H1 (cell line): Measurements from ENCODE around the gene RPTOR. TPM values are rescaled to one million over a fixed set of nuclear protein-coding genes. Genes with fewer than 3 reads are reported as not detected.
A peak's percentile ranks its signal among the peaks of the same experiment; 100 is the strongest.

ENCODE experiments used
- CTCF ChIA-PET: fragments of 300-600 bp; sonication (Branson Sonifier 250); formaldehyde crosslinking; loops from one replicate; lab custom pipeline; 2021; ENCODE audit not compliant: partially characterized antibody; lab: Charles Lee
- POLR2A ChIA-PET: fragments of 300-600 bp; sonication (Branson Sonifier 250); formaldehyde crosslinking; loops from one replicate; lab custom pipeline; 2021; ENCODE audit warnings: inconsistent platforms; ENCODE audit not compliant: partially characterized antibody; lab: Charles Lee
- DNase-seq, 2 experiments: peaks; one replicate each; pipeline versions ENCODE4 v3.0.0 to v3.0.0-alpha.2; 2010 to 2022; ENCODE audit warnings: low spot score in 2 of 2, low read depth in 1 of 2, mixed read lengths in 1 of 2
- FAIRE-seq: peaks from 2 replicates; lab custom pipeline; 2011; peaks lifted over from hg19 to GRCh38; lab: Jason Lieb, UNC
- H2AFZ ChIP-seq: 2 replicates; pipeline ENCODE4 v1.8.1; 2012; ENCODE audit warnings: low read length, inconsistent platforms
- H2AK5ac ChIP-seq: 2 replicates; pipeline ENCODE4 v1.6.1; 2013; ENCODE audit warnings: low read depth, low read length
- H2BK120ac ChIP-seq: replicated peaks from 2 replicates; pipeline ENCODE3; 2013; ENCODE audit warnings: low read depth, low read length, inconsistent platforms
- H2BK12ac ChIP-seq: 2 replicates; pipeline ENCODE4 v1.6.1; 2013; ENCODE audit warnings: low read depth, low read length
- H2BK15ac ChIP-seq: 2 replicates; pipeline ENCODE4 v1.6.1; 2013; ENCODE audit warnings: low read length
- H2BK20ac ChIP-seq: 2 replicates; pipeline ENCODE4 v1.6.1; 2013; ENCODE audit warnings: low read length
- H2BK5ac ChIP-seq: 2 replicates; pipeline ENCODE4 v1.6.1; 2013; ENCODE audit warnings: low read depth, low read length
- H3K14ac ChIP-seq: 2 replicates; pipeline ENCODE4 v1.6.1; 2013; ENCODE audit warnings: inconsistent platforms; ENCODE audit not compliant: insufficient read length
- H3K18ac ChIP-seq: 2 replicates; pipeline ENCODE4 v1.6.1; 2013; ENCODE audit warnings: low read length; ENCODE audit errors: extremely low read depth
- H3K23ac ChIP-seq: 2 replicates; pipeline ENCODE4 v1.6.1; 2013; ENCODE audit warnings: inconsistent platforms; ENCODE audit not compliant: insufficient read length
- H3K23me2 ChIP-seq: 2 replicates; pipeline ENCODE4 v1.6.1; 2013; ENCODE audit warnings: low read depth, low read length
- H3K27ac ChIP-seq: 2 replicates; pipeline ENCODE4 v1.6.1; 2011; ENCODE audit warnings: low read depth, low read length, inconsistent platforms
- H3K27me3 ChIP-seq, 4 experiments: replicated peaks in 1 of 4; 1 replicate in 1 of 4; 2 replicates in 3 of 4; pipeline versions ENCODE4 v1.6.1 to v1.8.1; 2011 to 2013; ENCODE audit warnings: low read length in 3 of 4, mild to moderate bottlenecking in 3 of 4, inconsistent platforms in 2 of 4, mixed read lengths in 2 of 4, moderate library complexity in 1 of 4; ENCODE audit not compliant: control insufficient read depth in 3 of 4, insufficient read depth in 3 of 4; ENCODE audit errors: extremely low read depth in 1 of 4
- H3K36me3 ChIP-seq, 4 experiments: 2 replicates each; pipeline versions ENCODE4 v1.6.1 to v1.8.1; 2011 to 2013; ENCODE audit warnings: mild to moderate bottlenecking in 4 of 4, low read length in 3 of 4, moderate library complexity in 2 of 4, control low read depth in 1 of 4, inconsistent platforms in 1 of 4; ENCODE audit not compliant: insufficient read depth in 4 of 4, control insufficient read depth in 2 of 4
- H3K4ac ChIP-seq: replicated peaks from 2 replicates; pipeline ENCODE3; 2013; ENCODE audit warnings: low read length, low read depth, mixed read lengths, inconsistent platforms; ENCODE audit not compliant: insufficient read length
- H3K4me1 ChIP-seq, 4 experiments: replicated peaks in 1 of 4; 1 replicate in 1 of 4; 2 replicates in 3 of 4; pipeline versions ENCODE4 v1.6.1 to v1.8.1; 2011 to 2013; ENCODE audit warnings: low read length in 3 of 4, inconsistent platforms in 2 of 4, mixed read lengths in 1 of 4; ENCODE audit not compliant: insufficient read depth in 4 of 4, control insufficient read depth in 3 of 4
- H3K4me2 ChIP-seq, 2 experiments: 2 replicates each; pipeline versions ENCODE4 v1.6.1 to v1.8.1; 2011 to 2013; ENCODE audit warnings: low read depth in 2 of 2, low read length in 2 of 2, control low read depth in 1 of 2, inconsistent platforms in 1 of 2, mild to moderate bottlenecking in 1 of 2; ENCODE audit not compliant: insufficient read depth in 1 of 2
- H3K4me3 ChIP-seq, 4 experiments: fragments of 200-600, 300-600 bp in 1 of 4; sonication (generic), shearing (Covaris generic), sonication (Bioruptor Twin) in 1 of 4; 2 replicates each; pipeline versions ENCODE4 v1.5.1 to v1.8.1; 2011 to 2016; ENCODE audit warnings: low read length in 4 of 4, low read depth in 3 of 4, control low read depth in 2 of 4, inconsistent platforms in 2 of 4, mild to moderate bottlenecking in 2 of 4, mixed read lengths in 1 of 4, moderate library complexity in 1 of 4; ENCODE audit not compliant: insufficient read depth in 2 of 4; ENCODE audit errors: extremely low read depth in 1 of 4
- H3K56ac ChIP-seq: replicated peaks from 2 replicates; pipeline ENCODE3; 2013; ENCODE audit warnings: low read depth, mild to moderate bottlenecking, mixed read lengths, low read length, inconsistent platforms; ENCODE audit not compliant: insufficient read length
- H3K79me1 ChIP-seq: 2 replicates; pipeline ENCODE4 v1.6.1; 2013; ENCODE audit warnings: low read depth, low read length, control low read depth
- H3K79me2 ChIP-seq, 2 experiments: 2 replicates each; pipeline versions ENCODE4 v1.6.1 to v1.8.1; 2012 to 2013; ENCODE audit warnings: low read length in 2 of 2, mild to moderate bottlenecking in 2 of 2, inconsistent platforms in 1 of 2; ENCODE audit not compliant: insufficient read depth in 2 of 2, control insufficient read depth in 1 of 2
- H3K9ac ChIP-seq, 4 experiments: replicated peaks in 1 of 4; 1 replicate in 1 of 4; 2 replicates in 3 of 4; pipeline versions ENCODE4 v1.6.1 to v1.8.1; 2011 to 2013; ENCODE audit warnings: low read depth in 3 of 4, low read length in 3 of 4, control low read depth in 2 of 4, mild to moderate bottlenecking in 2 of 4, moderate library complexity in 2 of 4, inconsistent platforms in 1 of 4; ENCODE audit errors: extremely low read depth in 1 of 4
- H3K9me3 ChIP-seq, 2 experiments: 2 replicates each; pipeline versions ENCODE4 v1.6.1 to v1.8.1; 2012 to 2013; ENCODE audit warnings: mild to moderate bottlenecking in 2 of 2, moderate library complexity in 2 of 2, control low read depth in 1 of 2, inconsistent platforms in 1 of 2, low read depth in 1 of 2, low read length in 1 of 2, mixed read lengths in 1 of 2; ENCODE audit not compliant: insufficient read depth in 2 of 2
- H4K20me1 ChIP-seq, 2 experiments: replicated peaks in 1 of 2; 2 replicates each; pipeline versions ENCODE3 to v1.8.1; 2011 to 2013; ENCODE audit warnings: inconsistent platforms in 2 of 2, low read length in 2 of 2, mild to moderate bottlenecking in 1 of 2; ENCODE audit not compliant: insufficient read depth in 2 of 2, control insufficient read depth in 1 of 2
- H4K5ac ChIP-seq: 2 replicates; pipeline ENCODE4 v1.6.1; 2013; ENCODE audit warnings: low read length, low read depth, mixed read lengths, inconsistent platforms; ENCODE audit not compliant: insufficient read length
- H4K8ac ChIP-seq: 2 replicates; pipeline ENCODE4 v1.8.0; 2013; ENCODE audit warnings: mild to moderate bottlenecking, moderate library complexity, low read length, inconsistent platforms; ENCODE audit not compliant: insufficient read depth; ENCODE audit errors: extremely low read depth
- H4K91ac ChIP-seq: replicated peaks from 2 replicates; pipeline ENCODE3; 2013; ENCODE audit warnings: low read length, mixed read lengths, inconsistent platforms; ENCODE audit not compliant: insufficient read length
- CTBP2 ChIP-seq: IDR thresholded peaks from 2 replicates; pipeline ENCODE4 v1.7.0; 2011; ENCODE audit warnings: borderline replicate concordance, mild to moderate bottlenecking, moderate library complexity, mixed read lengths, low read length; ENCODE audit not compliant: insufficient read depth, insufficient read length
- HDAC6 ChIP-seq: IDR thresholded peaks from one replicate; pipeline ENCODE4 v1.7.1; 2012; ENCODE audit warnings: low read depth, mild to moderate bottlenecking, inconsistent platforms, low read length, moderate library complexity
- KDM4A ChIP-seq: IDR thresholded peaks from one replicate; pipeline ENCODE4 v1.7.1; 2012; ENCODE audit warnings: low read depth, mild to moderate bottlenecking, moderate library complexity, low read length, inconsistent platforms; ENCODE audit not compliant: severe bottlenecking
- RNF2 ChIP-seq: fragments of 200-900, 300-1000 bp; sonication (generic); IDR thresholded peaks from 2 replicates; pipeline ENCODE4 v1.7.1; 2016; ENCODE audit warnings: borderline replicate concordance, low read depth, mild to moderate bottlenecking, antibody characterized with exemption, low read length; ENCODE audit not compliant: poor library complexity, severe bottlenecking; ENCODE audit errors: missing control alignments
- TAF7 ChIP-seq: optimal IDR thresholded peaks from 2 replicates; pipeline ENCODE3; 2011; ENCODE audit warnings: low read depth, mild to moderate bottlenecking, inconsistent platforms, low read length, moderate library complexity, borderline replicate concordance
- WGBS, 2 experiments: shearing (Covaris generic) in 1 of 2; methylation state at CpG; one replicate each; pipeline versions ENCODE4 v1.1.6 to v1.1.7; 2013 to 2015; ENCODE audit warnings: low lambda C conversion rate in 2 of 2, mixed read lengths in 2 of 2, inconsistent platforms in 1 of 2, low coverage in 1 of 2, missing lambda C conversion rate in 1 of 2; ENCODE audit not compliant: insufficient replicate concordance in 2 of 2, insufficient coverage in 1 of 2, insufficient read length in 1 of 2; ENCODE audit errors: extremely low coverage in 1 of 2, missing lambda C conversion rate in 1 of 2; 5-methylcytosine and 5-hydroxymethylcytosine counted together
- polyA plus RNA-seq, 7 experiments: library from polyadenylated mRNA; depleted of rRNA in 3 of 7; stranded (reverse) in 5 of 7; unstranded in 2 of 7; fragments of >200 nt in 5 of 7; fragments of 200-250 nt in 2 of 7; gene quantifications; 1 replicate in 5 of 7; 2 replicates in 1 of 7; 4 replicates in 1 of 7; pipeline versions ENCODE4 v1.2.1 to v1.2.3, GENCODE V29; 2011 to 2013; ENCODE audit warnings: missing spikeins in 2 of 7, mixed read lengths in 2 of 7
- total RNA-seq: library from RNA; stranded (reverse); fragmentation: NEBNext Ultra II Directional; extraction: Animal tissue kit (Norgen Biotek cat#: 25700); gene quantifications from 2 replicates; pipeline ENCODE4 v1.2.1, GENCODE V29; 2021

Gene RPTOR
- total and polyA plus RNA-seq, 2 of the 8 experiments (the other 6 are each of a cell fraction or from before 2014, with no cell fraction given): 6.9 to 28.7 TPM

GRCh38 chr17:80696456-80696855, 151.8 kb downstream of the RPTOR start:
- H3K18ac ChIP-seq: peak overlapping the region; percentile 62; the same call in 1 of the 2 replicates
- H2BK15ac ChIP-seq: no peak overlapping the region
- no peak overlapping the region for H3K4ac ChIP-seq
- no peak overlapping the region for H3K14ac ChIP-seq
- H3K79me2 ChIP-seq: peaks cover 0 to 80% of the 10 kb centered on the region in 2 experiments; a peak in 3 of 4 replicates
- H4K20me1 ChIP-seq: no peaks in the 10 kb centered on the region
- H3K36me3 ChIP-seq: no peaks in the 10 kb centered on the region
- DNase-seq: no peak
- no peak overlapping the region for H4K91ac ChIP-seq
- H3K4me2 ChIP-seq: no peak overlapping the region
- no peak overlapping the region for H2AK5ac ChIP-seq
- FAIRE-seq: no peak
- H3K4me3 ChIP-seq: no peak overlapping the region
- H4K8ac ChIP-seq: no peak overlapping the region; the same call in 1 of the 2 replicates
- H3K23me2 ChIP-seq: peaks cover 10% of the 10 kb centered on the region; the same call in 1 of the 2 replicates
- H3K27ac ChIP-seq: no peak overlapping the region
- peak overlapping the region; percentile 52; the same call in 1 of the 2 replicates for H2BK5ac ChIP-seq
- no peaks in the 10 kb centered on the region; a peak in 2 of 4 replicates for H3K9me3 ChIP-seq
- H4K5ac ChIP-seq: no peak overlapping the region
- no peaks in the 10 kb centered on the region for H3K27me3 ChIP-seq
- POLR2A ChIA-PET: interaction anchor here (0.9 kb wide), 1 partner anchor 242 kb away, joined by 3 read pairs; no protein-coding TSS in a partner anchor
- H2BK20ac ChIP-seq: no peak overlapping the region
- WGBS, 2 experiments: 96% methylated on average over 13 of the region's 14 CpGs; no CpG with 5 or more reads in 1 of the 2 experiments
- TF ChIP-seq RNF2: no peak
- TF ChIP-seq KDM4A: no peak
- no peak for TF ChIP-seq TAF7
- TF ChIP-seq CTBP2: no peak
- TF ChIP-seq HDAC6: no peak
- H3K9ac ChIP-seq: no peak overlapping the region
- H3K23ac ChIP-seq: no peak overlapping the region
- no peak overlapping the region for H2BK120ac ChIP-seq
- peaks cover 8% of the 10 kb centered on the region; the same call in 1 of the 2 replicates for H3K79me1 ChIP-seq
- H3K56ac ChIP-seq: no peak overlapping the region
- CTCF ChIA-PET: interaction anchor here (0.6 to 1.1 kb wide), 2 partner anchors 11 to 206 kb away, joined by 3 to 4 read pairs; no protein-coding TSS in a partner anchor
- H2AFZ ChIP-seq: no peak overlapping the region
- H2BK12ac ChIP-seq: peak overlapping the region; percentile 4; the same call in 1 of the 2 replicates
- H3K4me1 ChIP-seq: peaks cover 0 to 31% (median 19%) of the 10 kb centered on the region in 4 experiments; a peak in 5 of 7 replicates
